ENCODE results near the gene KLK5.
"Not testable (repeated sequence)": the region's sequence is repeated elsewhere in the genome, so short reads cannot be mapped to it uniquely, and the experiment has no call there.

Gene KLK5

GRCh38 chr19:50994129-50994528 lies 41.3 kb upstream of the KLK5 start:
- DNase-seq (ENCODE audit: low read depth): no peak
- H3K4me3 ChIP-seq (ENCODE audit: low read depth, low read length): no peak overlapping the region
- TF ChIP-seq CTCF (conservative IDR thresholded peaks at IDR 0.05; ENCODE audit: low read depth, low read length): no peak

GRCh38 chr19:50992666-50993035 lies 39.8 kb upstream of the KLK5 start:
- no peak for TF ChIP-seq CTCF (conservative IDR thresholded peaks at IDR 0.05; ENCODE audit: low read depth, low read length)
- no peak for DNase-seq (ENCODE audit: low read depth)
- no peak overlapping the region for H3K4me3 ChIP-seq (ENCODE audit: low read depth, low read length)

- not testable (repeated sequence) for DNase-seq (ENCODE audit: low read depth); H3K4me3 ChIP-seq (ENCODE audit: low read depth, low read length)
Measured at GRCh38 chr19:50984416-50984815, 31.6 kb upstream of the KLK5 start.

- no peak for DNase-seq (ENCODE audit: low read depth)
- H3K4me3 ChIP-seq (ENCODE audit: low read depth, low read length): no peak within 1 kb of the TSS
- TF ChIP-seq CTCF (conservative IDR thresholded peaks at IDR 0.05; ENCODE audit: low read depth, low read length): no peak
Measured at GRCh38 chr19:50983625-50984292, 30.9 kb upstream of the KLK5 start, which contains the start of gene KLK7. TSS of gene KLK7 (minus strand) at chr19:50983917. CDS start at chr19:50982399, 1,518 bp downstream.

- TF ChIP-seq CTCF (conservative IDR thresholded peaks at IDR 0.05; ENCODE audit: low read depth, low read length): no peak
- no peak for DNase-seq (ENCODE audit: low read depth)
- H3K4me3 ChIP-seq (ENCODE audit: low read depth, low read length): no peak overlapping the region
Measured at GRCh38 chr19:50982186-50982585, 29.3 kb upstream of the KLK5 start.

GRCh38 chr19:50981587-50982146 lies 28.8 kb upstream of the KLK5 start:
- no peak for DNase-seq (ENCODE audit: low read depth)
- no peak overlapping the region for H3K4me3 ChIP-seq (ENCODE audit: low read depth, low read length)
- no peak for TF ChIP-seq CTCF (conservative IDR thresholded peaks at IDR 0.05; ENCODE audit: low read depth, low read length)

GRCh38 chr19:50980208-50980607 lies 27.4 kb upstream of the KLK5 start:
- no peak for DNase-seq (ENCODE audit: low read depth)
- no peak overlapping the region for H3K4me3 ChIP-seq (ENCODE audit: low read depth, low read length)
- TF ChIP-seq CTCF (conservative IDR thresholded peaks at IDR 0.05; ENCODE audit: low read depth, low read length): no peak
